ENCODE measurements around the gene INSR. TPM values are rescaled to one million over a fixed set of nuclear protein-coding genes. Genes with fewer than 3 reads are reported as not detected.

Gene INSR
- 3.3 and 4.4 TPM in 2 replicates for polyA plus RNA-seq (2011; rRNA removed)
- 1.2 and 1.4 TPM in 2 replicates for polyA plus RNA-seq (2012; cell fraction: cytosol; rRNA removed)
- 3.8 and 4.8 TPM in 2 replicates for polyA plus RNA-seq (2012; cell fraction: nucleus; rRNA removed)
- polyA plus RNA-seq (2017; fragmentation: RNase III; extraction: RNeasy Plus Mini Kit Qiagen cat#74134 plus additional on column Dnase treatment), result 1.2 to 2.0 TPM (median 1.8 TPM) in 3 replicates
- 23.8 and 31.5 TPM in 2 replicates for polyA minus RNA-seq (2011; rRNA and poly(A)+ RNA removed)

DNA sequence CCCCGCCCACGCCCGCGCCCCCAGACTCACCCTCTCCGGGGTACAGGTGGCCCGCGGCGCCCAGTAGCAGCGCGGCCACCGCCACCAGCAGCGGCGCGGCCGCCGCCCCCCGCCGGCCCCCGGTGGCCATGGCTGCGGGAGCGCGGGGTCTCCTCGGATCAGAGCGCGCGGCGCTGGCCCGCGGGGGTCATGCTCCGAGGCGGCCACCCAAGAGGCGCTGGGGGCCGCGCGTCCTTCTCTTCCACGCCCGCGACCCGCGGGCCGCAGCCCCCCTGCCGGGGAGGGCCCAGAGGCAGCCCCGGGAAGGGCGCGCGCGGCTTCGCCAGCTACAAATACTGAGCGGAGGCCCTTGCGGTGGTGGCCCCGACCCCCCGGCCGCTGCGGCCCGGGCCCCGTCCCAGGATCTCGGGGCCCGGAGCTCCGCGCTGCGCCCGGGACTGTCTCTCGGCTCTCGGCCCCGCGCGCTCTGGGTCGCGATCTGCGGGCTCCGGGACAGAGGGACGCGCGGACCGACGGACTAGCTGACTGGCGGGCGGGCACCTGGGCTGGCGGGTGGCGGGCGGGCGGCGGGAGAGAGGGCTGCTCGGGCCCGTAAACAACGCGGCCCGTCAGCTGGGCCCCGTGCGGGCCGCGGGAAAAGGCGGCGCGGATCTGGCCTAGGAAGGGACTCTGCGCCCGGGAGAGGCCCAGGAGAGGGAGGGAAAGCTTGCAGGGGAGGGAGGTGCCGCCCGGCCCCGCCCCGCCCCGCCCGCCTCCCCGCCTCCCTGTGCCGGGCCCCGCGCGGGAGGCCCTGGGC lies at the start of gene INSR:
TSS of gene INSR (minus strand) at position 653 of the 796 bp plus-strand sequence. CDS start at position 130, 523 bp downstream.
- ChIA-PET POLR2A (interaction anchor here (1.1 to 1.3 kb wide), 2 partner anchors 95 to 195 kb away, joined by 5 to 11 read pairs; no protein-coding TSS in a partner anchor), CTCF (interaction anchor here (0.6 kb wide), 1 partner anchor 169 kb away, joined by 3 read pairs; no protein-coding TSS in a partner anchor)
- Histone ChIP-seq H3K4me1 (peaks cover 6% of the 10 kb centered on the region; the same call in 1 of the 3 replicates), H3K9me3 (no peaks in the 10 kb centered on the region), H3K4me3 (peak within 1 kb of the TSS; percentile 90), H3K27ac (peak within 1 kb of the TSS; percentile 82 to 93), H3K4me2 (peak within 1 kb of the TSS; percentile 93)
- no peak for FAIRE-seq
- 0 out of 5 replicates have a peak, but pooled peaks of 1 of the 2 experiments have one; percentile 32 for TF ChIP-seq JUN (IDR thresholded peaks at IDR 0.05)
- TF ChIP-seq, protein P1, sequence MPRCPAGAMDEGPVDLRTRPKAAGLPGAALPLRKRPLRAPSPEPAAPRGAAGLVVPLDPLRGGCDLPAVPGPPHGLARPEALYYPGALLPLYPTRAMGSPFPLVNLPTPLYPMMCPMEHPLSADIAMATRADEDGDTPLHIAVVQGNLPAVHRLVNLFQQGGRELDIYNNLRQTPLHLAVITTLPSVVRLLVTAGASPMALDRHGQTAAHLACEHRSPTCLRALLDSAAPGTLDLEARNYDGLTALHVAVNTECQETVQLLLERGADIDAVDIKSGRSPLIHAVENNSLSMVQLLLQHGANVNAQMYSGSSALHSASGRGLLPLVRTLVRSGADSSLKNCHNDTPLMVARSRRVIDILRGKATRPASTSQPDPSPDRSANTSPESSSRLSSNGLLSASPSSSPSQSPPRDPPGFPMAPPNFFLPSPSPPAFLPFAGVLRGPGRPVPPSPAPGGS (IDR thresholded peaks at IDR 0.05), result 0 out of 3 replicates have a peak, but pooled peaks have one; percentile 20
- TF ChIP-seq PHF8 (IDR thresholded peaks at IDR 0.05; ENCODE audit: borderline replicate concordance, low read depth), result peak; percentile 64
- TF ChIP-seq, protein P2, sequence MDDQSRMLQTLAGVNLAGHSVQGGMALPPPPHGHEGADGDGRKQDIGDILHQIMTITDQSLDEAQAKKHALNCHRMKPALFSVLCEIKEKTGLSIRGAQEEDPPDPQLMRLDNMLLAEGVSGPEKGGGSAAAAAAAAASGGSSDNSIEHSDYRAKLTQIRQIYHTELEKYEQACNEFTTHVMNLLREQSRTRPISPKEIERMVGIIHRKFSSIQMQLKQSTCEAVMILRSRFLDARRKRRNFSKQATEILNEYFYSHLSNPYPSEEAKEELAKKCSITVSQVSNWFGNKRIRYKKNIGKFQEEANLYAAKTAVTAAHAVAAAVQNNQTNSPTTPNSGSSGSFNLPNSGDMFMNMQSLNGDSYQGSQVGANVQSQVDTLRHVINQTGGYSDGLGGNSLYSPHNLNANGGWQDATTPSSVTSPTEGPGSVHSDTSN (IDR thresholded peaks at IDR 0.05), result peak; percentile 70; the same call in 1 of the 2 replicates
- TF ChIP-seq POLR2A (IDR thresholded peaks at IDR 0.05; ENCODE audit: low read length), result peak; percentile 26
- no peak for TF ChIP-seq CHD4 (IDR thresholded peaks at IDR 0.05; ENCODE audit: borderline replicate concordance)
- no peak for TF ChIP-seq SREBF2 (IDR thresholded peaks at IDR 0.05)
- ATAC-seq, result peak; percentile 93 to 95
- peak; percentile 81 to 85 for DNase-seq (ENCODE audit: low read depth in 1 of 2, low spot score in 1 of 2)
- 0% methylated on average over 2 of the region's 108 CpGs for WGBS (ENCODE audit: missing lambda C conversion rate)

DNA sequence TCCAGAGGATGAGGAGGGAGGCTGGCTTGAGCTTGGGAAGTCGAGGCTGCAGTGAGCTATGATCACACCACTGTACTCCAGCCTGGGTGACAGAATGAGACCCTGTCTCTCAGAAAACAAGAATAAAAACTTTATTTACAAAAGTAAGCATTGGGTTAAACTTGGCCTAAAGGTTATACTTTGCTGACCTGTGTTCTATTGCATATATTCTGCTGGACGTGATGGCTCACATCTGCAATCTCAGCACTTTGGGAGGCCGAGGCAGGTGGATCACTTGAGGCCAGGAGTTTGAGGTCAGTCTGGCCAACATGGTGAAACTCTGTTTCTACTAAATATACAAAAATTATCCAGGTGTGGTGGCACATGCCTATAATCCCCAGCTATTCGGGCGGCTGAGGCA lies 47.9 kb upstream of the INSR start:
- Histone ChIP-seq H3K4me3 (no peak overlapping the region), H3K9me3 (no peaks in the 10 kb centered on the region), H3K27ac (no peak overlapping the region), H3K4me1 (no peaks in the 10 kb centered on the region), H3K4me2 (no peak overlapping the region)
- POLR2A ChIA-PET, result interaction anchor here (0.6 to 0.7 kb wide), 2 partner anchors 17 to 245 kb away, joined by 3 read pairs; no protein-coding TSS in a partner anchor
- TF ChIP-seq POLR2AphosphoS2 (conservative IDR thresholded peaks at IDR 0.05; ENCODE audit: low read length) (no peak), KDM1A (IDR thresholded peaks at IDR 0.05; ENCODE audit: low read depth) (no peak), MAFK (IDR thresholded peaks at IDR 0.05; ENCODE audit: partially characterized antibody) (peak; percentile 27), HOXB13 (CRISPR knock-in tag; IDR thresholded peaks at IDR 0.05; ENCODE audit: low read depth) (no peak), PHF8 (IDR thresholded peaks at IDR 0.05; ENCODE audit: borderline replicate concordance, low read depth) (no peak)
- TF ChIP-seq, protein P3, sequence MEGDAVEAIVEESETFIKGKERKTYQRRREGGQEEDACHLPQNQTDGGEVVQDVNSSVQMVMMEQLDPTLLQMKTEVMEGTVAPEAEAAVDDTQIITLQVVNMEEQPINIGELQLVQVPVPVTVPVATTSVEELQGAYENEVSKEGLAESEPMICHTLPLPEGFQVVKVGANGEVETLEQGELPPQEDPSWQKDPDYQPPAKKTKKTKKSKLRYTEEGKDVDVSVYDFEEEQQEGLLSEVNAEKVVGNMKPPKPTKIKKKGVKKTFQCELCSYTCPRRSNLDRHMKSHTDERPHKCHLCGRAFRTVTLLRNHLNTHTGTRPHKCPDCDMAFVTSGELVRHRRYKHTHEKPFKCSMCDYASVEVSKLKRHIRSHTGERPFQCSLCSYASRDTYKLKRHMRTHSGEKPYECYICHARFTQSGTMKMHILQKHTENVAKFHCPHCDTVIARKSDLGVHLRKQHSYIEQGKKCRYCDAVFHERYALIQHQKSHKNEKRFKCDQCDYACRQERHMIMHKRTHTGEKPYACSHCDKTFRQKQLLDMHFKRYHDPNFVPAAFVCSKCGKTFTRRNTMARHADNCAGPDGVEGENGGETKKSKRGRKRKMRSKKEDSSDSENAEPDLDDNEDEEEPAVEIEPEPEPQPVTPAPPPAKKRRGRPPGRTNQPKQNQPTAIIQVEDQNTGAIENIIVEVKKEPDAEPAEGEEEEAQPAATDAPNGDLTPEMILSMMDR (IDR thresholded peaks at IDR 0.05), result no peak
- TF ChIP-seq, protein P4, sequence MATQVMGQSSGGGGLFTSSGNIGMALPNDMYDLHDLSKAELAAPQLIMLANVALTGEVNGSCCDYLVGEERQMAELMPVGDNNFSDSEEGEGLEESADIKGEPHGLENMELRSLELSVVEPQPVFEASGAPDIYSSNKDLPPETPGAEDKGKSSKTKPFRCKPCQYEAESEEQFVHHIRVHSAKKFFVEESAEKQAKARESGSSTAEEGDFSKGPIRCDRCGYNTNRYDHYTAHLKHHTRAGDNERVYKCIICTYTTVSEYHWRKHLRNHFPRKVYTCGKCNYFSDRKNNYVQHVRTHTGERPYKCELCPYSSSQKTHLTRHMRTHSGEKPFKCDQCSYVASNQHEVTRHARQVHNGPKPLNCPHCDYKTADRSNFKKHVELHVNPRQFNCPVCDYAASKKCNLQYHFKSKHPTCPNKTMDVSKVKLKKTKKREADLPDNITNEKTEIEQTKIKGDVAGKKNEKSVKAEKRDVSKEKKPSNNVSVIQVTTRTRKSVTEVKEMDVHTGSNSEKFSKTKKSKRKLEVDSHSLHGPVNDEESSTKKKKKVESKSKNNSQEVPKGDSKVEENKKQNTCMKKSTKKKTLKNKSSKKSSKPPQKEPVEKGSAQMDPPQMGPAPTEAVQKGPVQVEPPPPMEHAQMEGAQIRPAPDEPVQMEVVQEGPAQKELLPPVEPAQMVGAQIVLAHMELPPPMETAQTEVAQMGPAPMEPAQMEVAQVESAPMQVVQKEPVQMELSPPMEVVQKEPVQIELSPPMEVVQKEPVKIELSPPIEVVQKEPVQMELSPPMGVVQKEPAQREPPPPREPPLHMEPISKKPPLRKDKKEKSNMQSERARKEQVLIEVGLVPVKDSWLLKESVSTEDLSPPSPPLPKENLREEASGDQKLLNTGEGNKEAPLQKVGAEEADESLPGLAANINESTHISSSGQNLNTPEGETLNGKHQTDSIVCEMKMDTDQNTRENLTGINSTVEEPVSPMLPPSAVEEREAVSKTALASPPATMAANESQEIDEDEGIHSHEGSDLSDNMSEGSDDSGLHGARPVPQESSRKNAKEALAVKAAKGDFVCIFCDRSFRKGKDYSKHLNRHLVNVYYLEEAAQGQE (IDR thresholded peaks at IDR 0.05), result no peak
- WGBS (ENCODE audit: missing lambda C conversion rate), result 75% methylated on average over 5 of the region's 5 CpGs
- CTCF ChIA-PET, result interaction anchor here (0.6 to 4.3 kb wide), 7 partner anchors 13 to 241 kb away, joined by 3 to 49 read pairs (median 6); no protein-coding TSS in a partner anchor
- DNase-seq (ENCODE audit: low read depth in 1 of 2, low spot score in 1 of 2), result no peak
- no peak for FAIRE-seq
- ATAC-seq, result no peak

All from A549 (cell line).